ENCODE results near the gene TIMM8B.

The TIMM8B gene

GRCh38 chr11:112086422-112087191 lies at the start of gene TIMM8B, which contains the start of gene SDHD:
TSS of gene TIMM8B (minus strand) at chr11:112086756. CDS start at chr11:112086723, 33 bp downstream.
TSS of gene SDHD (plus strand) at chr11:112086873. CDS start at chr11:112086908, 35 bp downstream.
- peak within 1 kb of the TSS; percentile 75 for H3K4me3 ChIP-seq (replicated peaks; ENCODE audit: low read depth, low read length)
- peak; percentile 41 for TF ChIP-seq CTCF (IDR thresholded peaks at IDR 0.05; ENCODE audit: low read length, missing control alignments)
- DNase-seq (ENCODE audit: low read depth) = peak; percentile 98

GRCh38 chr11:112134473-112134872 lies 47.9 kb upstream of the TIMM8B start:
- no peak overlapping the region for H3K4me3 ChIP-seq (replicated peaks; ENCODE audit: low read depth, low read length)
- TF ChIP-seq CTCF (IDR thresholded peaks at IDR 0.05; ENCODE audit: low read length, missing control alignments) = no peak
- no peak for DNase-seq (ENCODE audit: low read depth)

- no peak for TF ChIP-seq CTCF (IDR thresholded peaks at IDR 0.05; ENCODE audit: low read length, missing control alignments)
- no peak overlapping the region for H3K4me3 ChIP-seq (replicated peaks; ENCODE audit: low read depth, low read length)
- DNase-seq (ENCODE audit: low read depth) = no peak
Observed at GRCh38 chr11:112132737-112133136, 46.2 kb upstream of the TIMM8B start.

GRCh38 chr11:112129656-112130055 lies 43.1 kb upstream of the TIMM8B start:
- no peak for DNase-seq (ENCODE audit: low read depth)
- no peak for TF ChIP-seq CTCF (IDR thresholded peaks at IDR 0.05; ENCODE audit: low read length, missing control alignments)
- no peak overlapping the region for H3K4me3 ChIP-seq (replicated peaks; ENCODE audit: low read depth, low read length)

GRCh38 chr11:112128483-112129121 lies 42.0 kb upstream of the TIMM8B start:
- peak; percentile 66 for DNase-seq (ENCODE audit: low read depth)
- TF ChIP-seq CTCF (IDR thresholded peaks at IDR 0.05; ENCODE audit: low read length, missing control alignments) = no peak
- H3K4me3 ChIP-seq (replicated peaks; ENCODE audit: low read depth, low read length) = no peak overlapping the region

- no peak for TF ChIP-seq CTCF (IDR thresholded peaks at IDR 0.05; ENCODE audit: low read length, missing control alignments)
- no peak overlapping the region for H3K4me3 ChIP-seq (replicated peaks; ENCODE audit: low read depth, low read length)
- DNase-seq (ENCODE audit: low read depth) = no peak
Observed at GRCh38 chr11:112127056-112127455, 40.5 kb upstream of the TIMM8B start.

Data from fibroblast of pulmonary artery (primary cell).